Loucy (cell line): ENCODE measurements around the gene TXNIP.

ENCODE experiments used
- H2AFZ ChIP-seq: fragments of 200-600 bp; sonication (generic); 2 replicates; pipeline ENCODE4 v1.6.0; 2016; ENCODE audit warnings: antibody characterized with exemption, mild to moderate bottlenecking, low read length, moderate library complexity
- H3F3A ChIP-seq: fragments of 200-600 bp; 2 replicates; pipeline ENCODE4 v1.6.0; 2016; ENCODE audit warnings: antibody characterized with exemption, low read depth, mild to moderate bottlenecking
- H3K27me3 ChIP-seq: fragments of 200-600 bp; sonication (generic); 2 replicates; pipeline ENCODE4 v1.6.1; 2014; ENCODE audit warnings: low read length, mild to moderate bottlenecking; ENCODE audit not compliant: insufficient read depth, poor library complexity, severe bottlenecking
- H3K36me3 ChIP-seq: fragments of 200-600 bp; sonication (generic); 2 replicates; pipeline ENCODE4 v1.6.1; 2016; ENCODE audit warnings: low read length; ENCODE audit not compliant: insufficient read depth
- H3K4me1 ChIP-seq: fragments of 200-600 bp; sonication (generic); 2 replicates; pipeline ENCODE4 v1.5.1; 2014; ENCODE audit warnings: low read length, mild to moderate bottlenecking; ENCODE audit not compliant: insufficient read depth, poor library complexity, severe bottlenecking
- H3K4me2 ChIP-seq: fragments of 200-600 bp; sonication (generic); 2 replicates; pipeline ENCODE4 v1.6.0; 2014; ENCODE audit warnings: antibody characterized with exemption, low read length, low read depth, mild to moderate bottlenecking; ENCODE audit not compliant: poor library complexity, severe bottlenecking
- H3K4me3 ChIP-seq: fragments of 200-600 bp; sonication (generic); 2 replicates; pipeline ENCODE4 v1.5.1; 2014; ENCODE audit warnings: low read length, mild to moderate bottlenecking, mixed read lengths; ENCODE audit not compliant: poor library complexity, severe bottlenecking
- H3K79me2 ChIP-seq: fragments of 200-600 bp; sonication (generic); 2 replicates; pipeline ENCODE4 v1.6.1; 2014; ENCODE audit warnings: low read length; ENCODE audit not compliant: insufficient read depth
- H3K9ac ChIP-seq: fragments of 200-600 bp; sonication (generic); 2 replicates; pipeline ENCODE4 v1.6.0; 2014; ENCODE audit warnings: mild to moderate bottlenecking, low read depth, low read length, moderate library complexity; ENCODE audit not compliant: poor library complexity, severe bottlenecking
- H3K9me2 ChIP-seq: fragments of 200-600 bp; sonication (generic); replicated peaks from 2 replicates; pipeline ENCODE4 v1.6.1; 2016; ENCODE audit warnings: low read depth, low read length, mixed read lengths
- H3K9me3 ChIP-seq: fragments of 200-600 bp; sonication (generic); 2 replicates; pipeline ENCODE4 v1.6.1; 2014; ENCODE audit warnings: mild to moderate bottlenecking, antibody characterized with exemption, low read length, low read depth; ENCODE audit not compliant: insufficient read depth
- H4K20me1 ChIP-seq: fragments of 200-600 bp; sonication (generic); 2 replicates; pipeline ENCODE4 v1.6.0; 2014; ENCODE audit warnings: antibody characterized with exemption, low read length, mild to moderate bottlenecking; ENCODE audit not compliant: insufficient read depth, poor library complexity, severe bottlenecking
- CTCF ChIP-seq: fragments of 200-600 bp; sonication (generic); conservative IDR thresholded peaks from 2 replicates; pipeline ENCODE4 v1.5.1; 2014; ENCODE audit warnings: mild to moderate bottlenecking, antibody characterized with exemption, low read length
- EZH2phosphoT487 ChIP-seq: fragments of 200-600 bp; IDR thresholded peaks from 2 replicates; pipeline ENCODE4 v1.6.1; 2018; ENCODE audit warnings: antibody characterized with exemption, mild to moderate bottlenecking, moderate library complexity, borderline replicate concordance

TXNIP gene

GRCh38 chr1:145992958-145993617 lies 3.3 kb downstream of the TXNIP start:
- Histone ChIP-seq H3K9ac (peak overlapping the region; percentile 100), H3K4me3 (peak overlapping the region; percentile 98), H4K20me1 (peaks cover 43% of the 10 kb centered on the region), H3K27me3 (peaks cover 9% of the 10 kb centered on the region), H3K79me2 (peaks cover 51% of the 10 kb centered on the region), H3F3A (peaks cover 18% of the 10 kb centered on the region), H3K4me1 (peaks cover 26% of the 10 kb centered on the region), H3K4me2 (peak overlapping the region; percentile 91), H3K36me3 (peaks cover 29% of the 10 kb centered on the region; the same call in 1 of the 2 replicates), H3K9me3 (no peaks in the 10 kb centered on the region), H3K9me2 (no peaks in the 10 kb centered on the region), H2AFZ (no peak overlapping the region)
- no peak for TF ChIP-seq CTCF

GRCh38 chr1:145992502-145992936 lies 3.9 kb downstream of the TXNIP start:
- Histone ChIP-seq H3K4me1 (peaks cover 20% of the 10 kb centered on the region), H3K9me3 (no peaks in the 10 kb centered on the region), H3K79me2 (peaks cover 51% of the 10 kb centered on the region), H3F3A (peaks cover 18% of the 10 kb centered on the region), H3K27me3 (peaks cover 9% of the 10 kb centered on the region), H3K4me2 (peak overlapping the region; percentile 91), H4K20me1 (peaks cover 43% of the 10 kb centered on the region), H3K4me3 (peak overlapping the region; percentile 98), H2AFZ (no peak overlapping the region), H3K9ac (peak overlapping the region; percentile 100), H3K36me3 (peaks cover 29% of the 10 kb centered on the region; the same call in 1 of the 2 replicates), H3K9me2 (no peaks in the 10 kb centered on the region)
- no peak for TF ChIP-seq CTCF
- TF ChIP-seq EZH2phosphoT487 = no peak

GRCh38 chr1:145991735-145992412 lies 4.5 kb downstream of the TXNIP start:
- no peaks in the 10 kb centered on the region for H3K9me3 ChIP-seq
- H3F3A ChIP-seq = peaks cover 18% of the 10 kb centered on the region
- H3K36me3 ChIP-seq = peaks cover 29% of the 10 kb centered on the region; the same call in 1 of the 2 replicates
- H2AFZ ChIP-seq = no peak overlapping the region
- H3K4me1 ChIP-seq = peaks cover 18% of the 10 kb centered on the region
- H3K4me2 ChIP-seq = peak overlapping the region; percentile 91
- TF ChIP-seq CTCF (no peak), EZH2phosphoT487 (no peak)
- H3K79me2 ChIP-seq = peaks cover 48% of the 10 kb centered on the region
- peak overlapping the region; percentile 100 for H3K9ac ChIP-seq
- H3K4me3 ChIP-seq = peak overlapping the region; percentile 98
- no peaks in the 10 kb centered on the region for H3K9me2 ChIP-seq
- peaks cover 9% of the 10 kb centered on the region for H3K27me3 ChIP-seq
- H4K20me1 ChIP-seq = peaks cover 43% of the 10 kb centered on the region
